Activated T-cell treated with anti-CD3 and anti-CD28 coated beads for 1 hour (primary cell): ENCODE data around the gene PTPRK.
"Not testable (repeated sequence)": the region's sequence is repeated elsewhere in the genome, so short reads cannot be mapped to it uniquely, and the experiment has no call there.

Experiments
- DNase-seq: peaks from one replicate; pipeline ENCODE4 v3.0.0-alpha.2; 2020; ENCODE audit warnings: low read depth

PTPRK gene

GRCh38 chr6:128018821-128019220 is 501.6 kb downstream of the PTPRK start:
- no peak for DNase-seq

GRCh38 chr6:128017288-128017687 is 503.1 kb downstream of the PTPRK start:
- DNase-seq = no peak

- no peak for DNase-seq
Observed at GRCh38 chr6:128007658-128008057, 512.7 kb downstream of the PTPRK start.

GRCh38 chr6:128005009-128005408 is 515.4 kb downstream of the PTPRK start:
- no peak for DNase-seq

- DNase-seq = no peak
Observed at GRCh38 chr6:128000363-128000762, 520.0 kb downstream of the PTPRK start.

GRCh38 chr6:127998985-127999384 is 521.4 kb downstream of the PTPRK start:
- DNase-seq = no peak

GRCh38 chr6:127997496-127998164 is 522.8 kb downstream of the PTPRK start:
- no peak for DNase-seq

- no peak for DNase-seq
Observed at GRCh38 chr6:127996925-127997324, 523.5 kb downstream of the PTPRK start.

GRCh38 chr6:127992144-127992543 is 528.3 kb downstream of the PTPRK start:
- no peak for DNase-seq

GRCh38 chr6:127990074-127990473 is 530.3 kb downstream of the PTPRK start:
- DNase-seq = no peak

- no peak for DNase-seq
Observed at GRCh38 chr6:127980996-127981395, 539.4 kb downstream of the PTPRK start.

- DNase-seq = not testable (repeated sequence)
Observed at GRCh38 chr6:127978185-127978584, 542.2 kb downstream of the PTPRK start.

GRCh38 chr6:127976796-127977195 is 543.6 kb downstream of the PTPRK start:
- no peak for DNase-seq

- no peak for DNase-seq
Observed at GRCh38 chr6:127976111-127976510, 544.3 kb downstream of the PTPRK start.

- no peak for DNase-seq
Observed at GRCh38 chr6:127972815-127973214, 547.6 kb downstream of the PTPRK start.

GRCh38 chr6:127971945-127972391 is 548.4 kb downstream of the PTPRK start:
- peak; percentile 11 for DNase-seq

- no peak for DNase-seq
Observed at GRCh38 chr6:127971386-127971785, 549.0 kb downstream of the PTPRK start.

GRCh38 chr6:127969701-127970100 is 550.7 kb downstream of the PTPRK start:
- DNase-seq = no peak

GRCh38 chr6:127968394-127968793 is 552.0 kb downstream of the PTPRK start:
- DNase-seq = no peak

GRCh38 chr6:127967708-127968107 is 552.7 kb downstream of the PTPRK start:
- no peak for DNase-seq

GRCh38 chr6:127966616-127967015 is 553.8 kb downstream of the PTPRK start:
- DNase-seq = no peak

GRCh38 chr6:127963495-127963894 is 556.9 kb downstream of the PTPRK start:
- DNase-seq = no peak

- DNase-seq = no peak
Observed at GRCh38 chr6:127959869-127960268, 560.5 kb downstream of the PTPRK start.

GRCh38 chr6:127956956-127957355 is 563.4 kb downstream of the PTPRK start:
- DNase-seq = no peak
